D341Med (cell line): ENCODE results near the gene ADRB1.

Experiments used
- DNase-seq: peaks from one replicate; pipeline ENCODE4 v3.0.0; 2012; ENCODE audit warnings: low spot score

ADRB1 gene

DNA sequence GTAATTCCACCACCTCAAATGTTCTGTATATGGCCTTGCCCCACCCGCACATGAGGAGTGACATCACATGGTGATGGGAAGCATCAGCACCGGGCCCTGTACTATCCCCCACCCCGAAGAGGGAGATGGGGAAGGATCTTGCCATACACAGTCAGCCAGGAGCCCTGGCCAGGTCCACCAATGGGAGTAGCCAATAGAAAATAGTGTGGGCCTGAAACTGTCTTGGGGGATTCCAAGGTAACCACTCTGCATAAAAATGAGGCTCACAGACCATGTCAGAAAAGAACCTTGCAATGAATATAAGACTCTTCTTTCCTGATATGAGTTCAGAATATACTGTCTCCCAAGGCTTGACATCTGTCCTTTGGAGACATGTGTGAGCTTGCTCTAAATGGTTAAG is 51.1 kb downstream of the ADRB1 start:
- no peak for DNase-seq

DNA sequence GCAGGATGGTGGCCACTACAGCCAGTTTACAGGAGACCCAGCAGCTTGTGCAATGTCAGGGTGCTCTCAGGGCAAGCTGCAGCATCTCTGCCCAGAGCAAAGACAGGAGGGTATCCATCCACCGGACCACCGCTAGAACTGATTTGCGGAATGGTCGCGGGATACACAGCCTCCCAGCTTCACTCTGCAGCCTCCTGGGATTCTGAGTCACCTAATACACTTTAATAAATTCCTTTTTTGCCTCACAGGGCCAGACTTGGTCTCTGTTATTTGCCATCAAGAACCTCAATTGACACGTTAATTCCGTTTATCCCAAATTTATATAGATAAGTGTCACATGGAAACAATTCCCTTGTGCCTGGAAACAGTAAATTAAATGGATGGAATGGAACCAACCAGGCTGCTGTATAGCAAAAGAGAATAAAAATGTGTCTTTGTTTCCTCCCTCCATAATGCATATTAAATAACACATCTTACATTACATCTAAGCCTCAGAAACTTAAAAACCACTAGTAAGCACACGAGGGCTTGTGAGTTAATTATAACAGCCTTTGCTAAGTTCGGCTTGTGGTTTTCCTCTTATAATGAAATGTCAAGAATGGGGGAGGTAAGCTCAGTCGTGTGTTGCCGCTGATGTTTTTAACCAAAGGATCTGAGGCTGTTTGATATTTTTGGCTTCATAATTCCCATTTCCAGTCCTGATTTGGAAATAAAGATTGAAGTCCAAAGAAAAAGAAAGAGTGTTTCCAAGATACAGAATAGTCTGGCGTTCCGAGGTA is 52.1 kb downstream of the ADRB1 start:
- DNase-seq, result no peak
